Measurements from ENCODE around the gene NFIA. TPM values are rescaled to one million over a fixed set of nuclear protein-coding genes. Genes with fewer than 3 reads are reported as not detected.

The NFIA gene
- total and polyA plus RNA-seq, 2 of the 13 experiments (the other 11 are each of a cell fraction or from before 2014, with no cell fraction given), result 14.7 to 28.5 TPM

- H2AFZ ChIP-seq (ENCODE audit: low read length), result no peak overlapping the region
These were observed 155.4 kb downstream of the NFIA start for GRCh38 chr1:61237659-61238358.

More at GRCh38 chr1:61237659-61238358, 155.4 kb downstream of the NFIA start:
- in situ Hi-C loops (cut with HindIII; ENCODE audit: extremely low pct_ligation_motif_present, low pct_unique_long_range_greater_than_20kb) (loop anchor here (10.0 kb wide), 1 partner anchor 57 kb away; no protein-coding TSS in a partner anchor), intact Hi-C loops (cut with micrococcal nuclease; ENCODE audit: unreplicated experiment) (no loop called here)
- no peak overlapping the region for H3K9ac ChIP-seq (ENCODE audit: insufficient read depth, low read depth, low read length)
- no peaks in the 10 kb centered on the region for H3K9me3 ChIP-seq (ENCODE audit: low read length)
- H3K4me1 ChIP-seq (ENCODE audit: insufficient read depth, low read length), result peaks cover 28% of the 10 kb centered on the region
- WGBS (ENCODE audit: low lambda C conversion rate), result 95% methylated on average over 3 of the region's 3 CpGs
- H3K27me3 ChIP-seq (ENCODE audit: control insufficient read depth in 1 of 2, insufficient read depth in 2 of 2, low read length in 2 of 2), result no peaks in the 10 kb centered on the region
- no peak overlapping the region for H3K27ac ChIP-seq (ENCODE audit: extremely low read length, insufficient read depth, low read length)
- no peaks in the 10 kb centered on the region; a peak in 1 of 5 replicates for H3K36me3 ChIP-seq (replicated peaks in 1 of 2; ENCODE audit: control insufficient read depth in 1 of 2, insufficient read depth in 2 of 2, low read length in 2 of 2)
- no peak for TF ChIP-seq NR3C1 (CRISPR knock-in tag; IDR thresholded peaks at IDR 0.05)
- TF ChIP-seq PRDM15 (CRISPR knock-in tag; IDR thresholded peaks at IDR 0.05), result no peak
- no peak for TF ChIP-seq CCAR2 (optimal IDR thresholded peaks at IDR 0.05; ENCODE audit: low read depth, low read length)
- TF ChIP-seq ZNF747 (CRISPR knock-in tag; IDR thresholded peaks at IDR 0.05; ENCODE audit: borderline replicate concordance), result no peak
- no peak for TF ChIP-seq FOSL1 (CRISPR knock-in tag; IDR thresholded peaks at IDR 0.05; ENCODE audit: borderline replicate concordance)
- TF ChIP-seq TCF7L2 (IDR thresholded peaks at IDR 0.05; ENCODE audit: low read depth, low read length), result no peak
- no peak for TF ChIP-seq ZNF737 (CRISPR knock-in tag; IDR thresholded peaks at IDR 0.05; ENCODE audit: borderline replicate concordance)
- TF ChIP-seq KDM3A (CRISPR knock-in tag; IDR thresholded peaks at IDR 0.05; ENCODE audit: low read depth), result no peak
- no peak for TF ChIP-seq SMAD3 (CRISPR knock-in tag; IDR thresholded peaks at IDR 0.05)
- no peak for TF ChIP-seq KMT2A (CRISPR knock-in tag; IDR thresholded peaks at IDR 0.05)
- no peak for TF ChIP-seq HNRNPLL (IDR thresholded peaks at IDR 0.05; ENCODE audit: low read depth, low read length, poor library complexity, severe bottlenecking)
- FAIRE-seq, result no peak
- peaks cover 87% of the 10 kb centered on the region for H3K79me2 ChIP-seq (ENCODE audit: insufficient read depth, low read length)
- BruUV-seq (replicated peaks), result no TSS peak
- POLR2A ChIA-PET, result no interaction called here
- H3K4me3 ChIP-seq (replicated peaks in 1 of 3; ENCODE audit: insufficient read depth in 1 of 3, low read depth in 2 of 3, low read length in 3 of 3), result no peak overlapping the region
- ATAC-seq, result no peak
- no peak for DNase-seq (ENCODE audit: low spot score)
- no peaks in the 10 kb centered on the region for H4K20me1 ChIP-seq (ENCODE audit: insufficient read depth, low read length)
- no peak overlapping the region for H3K4me2 ChIP-seq (ENCODE audit: low read depth, low read length)
- CTCF ChIA-PET (ENCODE audit: low intra/inter-chr PET ratio, low total read pairs), result no interaction called here
